K562 (cell line): ENCODE measurements around the gene ZNF438. TPM values are rescaled to one million over a fixed set of nuclear protein-coding genes. Genes with fewer than 3 reads are reported as not detected.
A peak's percentile ranks its signal among the peaks of the same experiment; 100 is the strongest.

Experiments used
- ATAC-seq: fragments of 200-7000 bp; cut with Tn5 transposase; 3 replicates; pipeline ENCODE4 v1.9.1; 2020; ENCODE audit warnings: moderate library complexity
- BruUV-seq: library from RNA; stranded (reverse); fragments of 400-500 nt; replicated peaks from 2 replicates; lab custom pipeline; 2021; lab: Mats Ljungman, UMichigan
- CTCF ChIA-PET: fragments of 300-600 bp; formaldehyde crosslinking; extraction: SDS; loops from one replicate; lab custom pipeline; 2021; ENCODE audit warnings: low intra/inter-chr PET ratio; lab: Yijun Ruan, JAX
- POLR2A ChIA-PET: fragments of 300-600, 350-650 bp; sonication (Branson Sonifier 250); formaldehyde crosslinking; extraction: SDS; loops from one replicate; lab custom pipeline; 2021; ENCODE audit warnings: antibody characterized with exemption, inconsistent platforms; lab: Yijun Ruan, JAX
- DNase-seq, 4 experiments: peaks; one replicate each; pipeline versions ENCODE4 v3.0.0 to v3.0.0-alpha.2; 2011 to 2018; ENCODE audit warnings: low spot score in 3 of 4, mixed read lengths in 3 of 4; ENCODE audit errors: extremely low read depth in 1 of 4
- FAIRE-seq: peaks from 2 replicates; lab custom pipeline; 2011; peaks lifted over from hg19 to GRCh38; lab: Jason Lieb, UNC
- H2AFZ ChIP-seq: 2 replicates; pipeline ENCODE4 v1.6.0; 2011; ENCODE audit warnings: low read depth, low read length, control low read depth, inconsistent platforms
- H3K27ac ChIP-seq: fragments of 200-600 bp; 3 replicates; pipeline ENCODE4 v1.8.0; 2011; ENCODE audit warnings: low read depth, mild to moderate bottlenecking, control low read depth, inconsistent platforms, low read length, moderate library complexity, mixed read lengths; ENCODE audit errors: extremely low read depth
- H3K27me3 ChIP-seq, 2 experiments: fragments of 300-600 bp in 1 of 2; 2 replicates in 1 of 2; 3 replicates in 1 of 2; pipeline versions ENCODE4 v1.6.0 to v1.8.0; 2011; ENCODE audit warnings: inconsistent platforms in 2 of 2, low read length in 2 of 2, mild to moderate bottlenecking in 1 of 2, mixed read lengths in 1 of 2, moderate library complexity in 1 of 2; ENCODE audit not compliant: control insufficient read depth in 2 of 2, insufficient read depth in 2 of 2
- H3K36me3 ChIP-seq: fragments of 300-600 bp; 3 replicates; pipeline ENCODE4 v1.8.0; 2011; ENCODE audit warnings: mild to moderate bottlenecking, low read length, inconsistent platforms; ENCODE audit not compliant: control insufficient read depth, insufficient read depth
- H3K4me1 ChIP-seq, 2 experiments: fragments of 200-600 bp in 1 of 2; replicated peaks in 1 of 2; 2 replicates in 1 of 2; 3 replicates in 1 of 2; pipeline versions ENCODE4 v1.5.1 to v1.8.0; 2011; ENCODE audit warnings: inconsistent platforms in 2 of 2, low read length in 2 of 2, mild to moderate bottlenecking in 1 of 2, mixed read lengths in 1 of 2, moderate library complexity in 1 of 2; ENCODE audit not compliant: control insufficient read depth in 2 of 2, insufficient read depth in 2 of 2
- H3K4me2 ChIP-seq: 2 replicates; pipeline ENCODE4 v1.6.1; 2011; ENCODE audit warnings: low read length, control low read depth, inconsistent platforms, mixed read lengths; ENCODE audit not compliant: insufficient read depth
- H3K4me3 ChIP-seq: fragments of 200-600 bp; sonication (generic), shearing (Covaris generic); 2 replicates; pipeline ENCODE4 v1.5.1; 2016; ENCODE audit warnings: control low read depth, inconsistent platforms
- H3K79me2 ChIP-seq: fragments of 200-600 bp; 3 replicates; pipeline ENCODE4 v1.8.0; 2011; ENCODE audit warnings: low read length, inconsistent platforms; ENCODE audit not compliant: control insufficient read depth, insufficient read depth
- H3K9ac ChIP-seq, 2 experiments: 2 replicates each; pipeline versions ENCODE4 v1.6.0 to v1.6.1; 2011; ENCODE audit warnings: low read depth in 2 of 2, low read length in 2 of 2, control low read depth in 1 of 2, inconsistent platforms in 1 of 2, mild to moderate bottlenecking in 1 of 2, mixed read lengths in 1 of 2; ENCODE audit not compliant: insufficient read depth in 1 of 2
- H3K9me1 ChIP-seq: one replicate; pipeline ENCODE4 v1.6.0; 2011; ENCODE audit warnings: inconsistent platforms, mild to moderate bottlenecking, low read length, moderate library complexity; ENCODE audit not compliant: control insufficient read depth, insufficient read depth
- H3K9me3 ChIP-seq: replicated peaks from 2 replicates; pipeline ENCODE4 v1.5.1; 2011; ENCODE audit warnings: low read depth, low read length, inconsistent platforms; ENCODE audit not compliant: control insufficient read depth, insufficient read depth
- H4K20me1 ChIP-seq: replicated peaks from 2 replicates; pipeline ENCODE4 v1.6.1; 2011; ENCODE audit warnings: low read length, inconsistent platforms, mixed read lengths; ENCODE audit not compliant: control insufficient read depth, insufficient read depth
- PCBP2 ChIP-seq: fragments of 200-400 bp; formaldehyde crosslinking; IDR thresholded peaks from 2 replicates; pipeline ENCODE4 v1.6.1; 2018; ENCODE audit warnings: low read length, low read depth, mild to moderate bottlenecking, moderate library complexity; ENCODE audit not compliant: poor library complexity, severe bottlenecking
- PHB2 ChIP-seq: fragments of 450-650 bp; IDR thresholded peaks from 2 replicates; pipeline ENCODE4 v1.6.1; 2017; ENCODE audit warnings: low read depth
- PML ChIP-seq: IDR thresholded peaks from 2 replicates; pipeline ENCODE4 v1.6.1; 2012; ENCODE audit warnings: low read length, inconsistent platforms
- ZNF512 ChIP-seq: IDR thresholded peaks from 2 replicates; pipeline ENCODE4 v1.6.1; 2016; ENCODE audit warnings: missing genetic modification characterization, missing compliant biosample characterization
- WGBS: fragments of 100-300 bp; shearing (Covaris generic); methylation state at CpG from one replicate; pipeline ENCODE4 v1.1.6; 2016; ENCODE audit warnings: low coverage, mixed read lengths; ENCODE audit not compliant: insufficient coverage; ENCODE audit errors: missing lambda C conversion rate; 5-methylcytosine and 5-hydroxymethylcytosine counted together
- in situ Hi-C: fragments of 300-500 bp; cut with MboI; formaldehyde crosslinking; loops from 4 replicates; pipeline ENCODE4 v1.15.0; 2018; ENCODE audit warnings: inconsistent platforms, mixed read lengths
- intact Hi-C: fragments of 100-400 bp; cut with micrococcal nuclease; formaldehyde crosslinking; loops from 2 replicates; pipeline ENCODE4 v1.14.2; 2022
- polyA plus RNA-seq, 8 experiments: library from polyadenylated mRNA; depleted of rRNA in 4 of 8; stranded (reverse) in 5 of 8; unstranded in 3 of 8; fragments of >200 nt; fragmentation: Nextera tagmentation in 2 of 8; fragmentation: Illumina TruSeq in 1 of 8; extraction: Ambion mirVana in 2 of 8; extraction: Trizol in 1 of 8; gene quantifications; 2 replicates each; pipeline versions ENCODE4 v1.2.1 to v1.2.3, GENCODE V29; 2011 to 2014; ENCODE audit warnings: inconsistent platforms in 1 of 8, missing spikeins in 1 of 8
- total RNA-seq, 7 experiments: library from RNA; depleted of rRNA in 6 of 7; stranded (reverse); fragments of >200 nt in 6 of 7; fragmentation: Illumina TruSeq in 2 of 7; extraction: Trizol in 2 of 7; gene quantifications; 2 replicates each; pipeline versions ENCODE4 v1.2.1 to v1.2.3, GENCODE V29; 2011 to 2021; ENCODE audit warnings: low replicate concordance in 1 of 7

ZNF438 gene
- total and polyA plus RNA-seq, 9 of the 15 experiments (the other 6 are each of a cell fraction or from before 2014, with no cell fraction given) = 0.45 to 1.5 (median 0.91) TPM

- Histone ChIP-seq H4K20me1 (no peaks in the 10 kb centered on the region), H3K27ac (no peak overlapping the region), H2AFZ (no peak overlapping the region), H3K4me1 (peaks cover 8 to 18% of the 10 kb centered on the region in 2 experiments; a peak in 4 of 5 replicates), H3K9me3 (no peaks in the 10 kb centered on the region), H3K36me3 (no peaks in the 10 kb centered on the region), H3K4me3 (no peak overlapping the region), H3K27me3 (peaks cover 0 to 3% of the 10 kb centered on the region in 2 experiments; a peak in 1 of 5 replicates), H3K79me2 (no peaks in the 10 kb centered on the region), H3K9me1 (no peaks in the 10 kb centered on the region), H3K4me2 (no peak overlapping the region), H3K9ac (no peak overlapping the region)
- CTCF ChIA-PET = no interaction called here
- DNase-seq (no peak), ATAC-seq (no peak), FAIRE-seq (no peak)
- in situ Hi-C loops (no loop called here), intact Hi-C loops (no loop called here)
- POLR2A ChIA-PET = interaction anchor here (1.3 kb wide), 1 partner anchor 11 kb away, joined by 3 read pairs; no protein-coding TSS in a partner anchor
- BruUV-seq = no TSS peak
- WGBS = 62% methylated on average over 6 of the region's 6 CpGs
- TF ChIP-seq PHB2 = no peak
- peak; percentile 40; the same call in 1 of the 2 replicates for TF ChIP-seq ZNF512
- TF ChIP-seq PCBP2 = no peak
- TF ChIP-seq PML = no peak
These were observed 1.5 kb upstream of the ZNF438 start for GRCh38 chr10:31033147-31033546.
